BJ (cell line): ENCODE results near the gene SUOX. TPM values are rescaled to one million over a fixed set of nuclear protein-coding genes. Genes with fewer than 3 reads are reported as not detected.

ENCODE experiments used
- CTCF ChIA-PET: fragments of 350-600 bp; formaldehyde crosslinking; extraction: SDS; loops from one replicate; lab custom pipeline; 2021; ENCODE audit warnings: antibody characterized with exemption, inconsistent platforms; lab: Yijun Ruan, JAX
- POLR2A ChIA-PET: fragments of 300-600 bp; sonication (Branson Sonifier 250); formaldehyde crosslinking; extraction: SDS; loops from one replicate; lab custom pipeline; 2021; ENCODE audit warnings: antibody characterized with exemption; lab: Charles Lee
- DNase-seq: peaks from one replicate; pipeline ENCODE4 v3.0.0-alpha.2; 2011; ENCODE audit warnings: low read depth
- H3K27me3 ChIP-seq: 2 replicates; pipeline ENCODE4 v1.6.0; 2011; ENCODE audit warnings: low read length; ENCODE audit not compliant: control insufficient read depth, insufficient read depth
- H3K36me3 ChIP-seq: 2 replicates; pipeline ENCODE4 v1.5.1; 2011; ENCODE audit warnings: low read length; ENCODE audit not compliant: control insufficient read depth, insufficient read depth
- H3K4me3 ChIP-seq: 2 replicates; pipeline ENCODE4 v1.5.1; 2011; ENCODE audit warnings: low read depth, mild to moderate bottlenecking, control low read depth, low read length
- polyA minus RNA-seq: library from RNA; depleted of rRNA, polyadenylated mRNA; stranded (reverse); fragments of >200 nt; gene quantifications from 2 replicates; pipeline ENCODE4 v1.2.3, GENCODE V29; 2011; rRNA and poly(A)+ RNA removed
- polyA plus RNA-seq: library from polyadenylated mRNA; depleted of rRNA; stranded (reverse); fragments of >200 nt; gene quantifications from 2 replicates; pipeline ENCODE4 v1.2.3, GENCODE V29; 2011; rRNA removed
- TF ChIP-seq, protein P1 (sequence below): IDR thresholded peaks from 2 replicates; pipeline ENCODE4 v1.5.1; 2011; ENCODE audit warnings: low read depth, mild to moderate bottlenecking, control low read depth, inconsistent platforms, low read length, moderate library complexity; ENCODE audit not compliant: insufficient read depth

Gene SUOX
- polyA plus RNA-seq (14.4 and 22.3 TPM in 2 replicates), polyA minus RNA-seq (14.1 and 21.2 TPM in 2 replicates)

DNA sequence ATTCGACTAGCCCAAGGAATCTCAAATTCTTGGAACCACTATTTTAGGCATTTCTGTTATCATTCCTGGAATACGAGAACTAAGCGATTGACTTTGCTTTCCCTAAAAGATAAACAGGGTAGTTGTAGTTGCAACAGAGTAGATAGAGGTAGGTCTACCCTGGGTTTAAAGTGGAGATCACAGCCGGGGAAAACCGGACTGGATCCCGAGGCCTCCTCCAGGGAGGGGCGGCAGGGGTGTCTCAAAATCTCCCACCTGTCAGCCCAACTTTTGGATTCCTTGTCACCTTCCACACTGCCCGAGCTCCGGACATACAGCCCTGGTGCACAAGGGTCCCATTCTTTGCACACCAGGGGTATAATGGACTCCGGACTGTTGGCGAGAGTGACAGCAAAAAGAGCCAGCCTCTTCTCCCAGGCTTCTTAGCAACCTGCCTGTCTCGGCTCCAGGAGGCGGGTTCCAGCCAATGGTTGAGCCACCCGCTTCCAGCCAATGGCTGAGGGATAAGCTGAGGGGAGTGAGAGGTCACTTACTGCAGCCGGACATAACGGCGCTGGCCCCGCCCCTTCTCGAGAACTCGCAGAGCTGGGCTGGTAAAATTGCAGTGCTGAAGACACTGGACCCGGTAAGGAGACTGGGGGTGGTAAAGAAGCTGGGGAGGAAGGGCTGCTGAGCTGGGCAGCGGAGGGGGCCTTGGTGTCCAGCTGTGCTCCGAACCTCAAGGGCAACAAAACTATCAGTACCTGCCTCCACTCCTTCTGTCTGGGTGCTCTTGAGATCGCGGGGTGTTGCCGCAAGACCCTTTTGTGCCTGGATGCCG, at the start of gene SUOX:
SUOX (plus strand) TSS at position 562 of the 820 bp plus-strand sequence. CDS start 4,946 bp downstream, outside the sequence.
- ChIA-PET POLR2A (interaction anchor here (0.6 to 1.0 kb wide), 4 partner anchors 10 to 121 kb away, joined by 3 to 13 read pairs (median 3); partner anchors contain the start of gene ZC3H10), CTCF (interaction anchor here (0.6 to 6.9 kb wide), 25 partner anchors 9 to 810 kb away, joined by 3 to 86 read pairs (median 4); partner anchors contain the start of genes IKZF4, MMP19 and PA2G4)
- TF ChIP-seq, protein P1, sequence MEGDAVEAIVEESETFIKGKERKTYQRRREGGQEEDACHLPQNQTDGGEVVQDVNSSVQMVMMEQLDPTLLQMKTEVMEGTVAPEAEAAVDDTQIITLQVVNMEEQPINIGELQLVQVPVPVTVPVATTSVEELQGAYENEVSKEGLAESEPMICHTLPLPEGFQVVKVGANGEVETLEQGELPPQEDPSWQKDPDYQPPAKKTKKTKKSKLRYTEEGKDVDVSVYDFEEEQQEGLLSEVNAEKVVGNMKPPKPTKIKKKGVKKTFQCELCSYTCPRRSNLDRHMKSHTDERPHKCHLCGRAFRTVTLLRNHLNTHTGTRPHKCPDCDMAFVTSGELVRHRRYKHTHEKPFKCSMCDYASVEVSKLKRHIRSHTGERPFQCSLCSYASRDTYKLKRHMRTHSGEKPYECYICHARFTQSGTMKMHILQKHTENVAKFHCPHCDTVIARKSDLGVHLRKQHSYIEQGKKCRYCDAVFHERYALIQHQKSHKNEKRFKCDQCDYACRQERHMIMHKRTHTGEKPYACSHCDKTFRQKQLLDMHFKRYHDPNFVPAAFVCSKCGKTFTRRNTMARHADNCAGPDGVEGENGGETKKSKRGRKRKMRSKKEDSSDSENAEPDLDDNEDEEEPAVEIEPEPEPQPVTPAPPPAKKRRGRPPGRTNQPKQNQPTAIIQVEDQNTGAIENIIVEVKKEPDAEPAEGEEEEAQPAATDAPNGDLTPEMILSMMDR, result no peak
- DNase-seq, result peak; percentile 89
- Histone ChIP-seq H3K27me3 (no peaks in the 10 kb centered on the region), H3K4me3 (peak within 1 kb of the TSS; percentile 72), H3K36me3 (peaks cover 14% of the 10 kb centered on the region)

DNA sequence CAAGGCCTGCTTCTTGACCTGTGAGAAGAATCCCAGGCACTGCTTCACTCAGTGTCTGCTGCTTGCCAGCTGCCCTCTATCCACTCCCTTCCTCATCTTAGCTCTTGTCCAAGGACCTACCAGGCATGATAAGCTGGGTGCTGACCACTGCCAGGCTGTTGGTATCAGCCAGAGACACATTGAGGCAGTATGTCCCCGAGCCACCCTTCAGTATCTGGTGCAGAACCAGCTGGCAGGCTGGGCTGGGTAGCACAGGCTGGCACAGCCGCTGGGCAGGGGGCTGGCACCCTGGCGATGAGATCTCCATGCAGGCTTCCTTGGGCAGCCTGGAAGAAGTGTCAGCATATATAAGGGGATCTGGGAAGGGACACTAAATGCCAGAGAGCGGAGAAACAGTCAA, 41.7 kb upstream of the SUOX start:
- ChIA-PET POLR2A (no interaction called here), CTCF (interaction anchor here (0.7 to 1.6 kb wide), 5 partner anchors 9 to 32 kb away, joined by 3 to 8 read pairs (median 5); no protein-coding TSS in a partner anchor)
- H3K4me3 ChIP-seq, result no peak overlapping the region
- TF ChIP-seq, protein P1, result no peak
- no peaks in the 10 kb centered on the region for H3K27me3 ChIP-seq
- no peak for DNase-seq
- peaks cover 16% of the 10 kb centered on the region for H3K36me3 ChIP-seq

DNA sequence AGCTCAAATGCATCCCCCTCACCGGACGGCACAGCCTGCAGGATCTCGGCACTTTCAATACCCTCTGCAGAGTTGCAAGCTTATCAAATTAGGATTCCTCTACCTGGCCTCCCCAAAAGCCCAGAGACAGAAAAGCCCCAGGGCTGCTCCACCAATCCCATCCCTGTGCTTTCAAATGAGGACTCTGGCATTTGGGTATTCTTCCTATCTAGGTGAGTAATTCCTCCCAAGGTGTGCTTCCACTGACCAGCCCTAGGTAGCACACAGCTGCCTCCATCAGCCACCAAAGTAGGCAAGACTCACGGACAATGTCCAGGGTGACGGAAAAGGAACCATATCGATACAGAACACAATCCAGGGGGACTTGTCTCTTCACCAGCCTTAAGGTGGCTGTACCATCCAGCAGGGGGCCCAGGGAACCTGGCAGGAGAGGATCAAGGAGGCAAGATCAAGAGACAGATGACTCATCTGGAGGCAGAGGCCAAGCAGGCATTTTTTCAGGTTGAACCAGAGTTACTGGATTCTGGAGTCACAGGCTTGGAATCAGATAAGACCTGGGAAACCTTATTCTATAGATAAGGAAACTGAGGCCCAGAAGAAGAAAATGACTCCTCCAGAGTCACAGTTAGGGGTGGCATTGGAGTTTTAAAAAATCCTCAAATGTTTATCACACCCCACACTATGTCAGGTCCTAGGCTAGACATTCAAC, 41.1 kb upstream of the SUOX start:
- ChIA-PET POLR2A (no interaction called here), CTCF (interaction anchor here (0.9 to 1.6 kb wide), 6 partner anchors 10 to 30 kb away, joined by 3 to 8 read pairs (median 5); no protein-coding TSS in a partner anchor)
- TF ChIP-seq, protein P1, result peak; percentile 49
- Histone ChIP-seq H3K27me3 (no peaks in the 10 kb centered on the region), H3K4me3 (no peak overlapping the region), H3K36me3 (peaks cover 16% of the 10 kb centered on the region)
- DNase-seq, result no peak

DNA sequence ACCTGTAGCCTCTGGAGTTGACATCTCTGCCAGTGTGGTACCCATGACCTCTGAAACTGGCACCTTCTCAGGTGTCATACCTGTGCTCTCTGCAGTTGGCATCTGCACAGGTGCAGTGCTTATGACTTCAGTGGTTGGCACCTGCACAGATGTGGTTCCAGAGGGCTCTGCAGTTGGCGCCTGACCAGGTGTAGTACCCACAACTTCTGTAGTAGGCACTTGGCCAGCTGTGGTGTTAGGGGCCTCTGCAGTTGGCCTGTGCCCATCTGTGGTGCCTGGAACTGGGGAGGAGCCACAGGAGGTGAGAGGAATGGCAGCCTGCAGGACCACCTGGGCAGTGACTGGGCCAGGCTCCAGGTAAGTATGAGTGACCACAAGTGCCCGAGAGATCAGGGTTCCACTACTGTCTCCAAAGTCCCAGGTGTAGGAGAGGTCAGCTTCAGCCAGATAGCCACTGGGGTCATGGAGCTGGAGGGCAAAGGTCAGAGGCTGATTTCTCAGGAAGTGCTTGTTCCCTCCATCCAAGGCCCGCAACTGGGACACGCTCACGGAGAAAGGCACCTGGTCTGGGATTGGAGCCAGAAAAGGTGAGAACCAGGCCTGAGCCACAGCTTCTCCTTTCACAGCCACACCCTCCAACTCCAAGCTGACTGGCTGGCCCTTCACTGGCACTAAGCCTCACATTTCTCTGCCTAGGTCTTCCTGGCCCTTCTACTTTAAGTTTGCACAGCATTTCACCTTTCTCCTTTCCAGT, 39.8 kb upstream of the SUOX start:
- no peak overlapping the region for H3K4me3 ChIP-seq
- peaks cover 6% of the 10 kb centered on the region for H3K36me3 ChIP-seq
- ChIA-PET POLR2A (no interaction called here), CTCF (interaction anchor here (0.8 to 1.3 kb wide), 6 partner anchors 13 to 276 kb away, joined by 3 to 4 read pairs (median 3); a partner anchor contains a TSS)
- TF ChIP-seq, protein P1, result no peak
- H3K27me3 ChIP-seq, result no peaks in the 10 kb centered on the region
- DNase-seq, result no peak
